NCI-H82 treated with DMSO at 0.1 percent for 48 hours (cell line): Measurements from ENCODE around the gene KCNMA1.

ENCODE experiments used
- DNase-seq: peaks from one replicate; lab custom pipeline; 2025; ENCODE audit not compliant: unreplicated experiment; lab: John Stamatoyannopoulos, UW

Gene KCNMA1

DNA sequence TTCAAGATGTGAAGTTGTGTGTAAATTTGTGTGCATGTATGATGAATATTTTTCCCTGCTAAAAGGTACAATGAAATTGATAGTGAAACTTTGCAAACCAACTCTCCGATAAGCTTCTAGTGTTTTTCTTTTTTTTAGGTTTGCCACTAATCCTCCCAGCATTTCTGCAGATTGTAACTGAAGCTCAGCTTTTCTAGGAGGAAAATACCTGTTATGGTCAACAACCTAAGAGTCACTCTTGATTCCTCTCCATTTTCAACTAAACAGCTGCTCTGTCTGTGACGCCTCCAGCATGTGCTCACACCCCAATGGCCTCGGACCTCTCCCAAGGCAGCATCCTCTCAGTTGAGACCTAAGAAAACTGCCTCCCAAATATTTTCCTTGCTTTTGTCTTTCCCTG lies 406.2 kb downstream of the KCNMA1 start:
- no peak for DNase-seq

DNA sequence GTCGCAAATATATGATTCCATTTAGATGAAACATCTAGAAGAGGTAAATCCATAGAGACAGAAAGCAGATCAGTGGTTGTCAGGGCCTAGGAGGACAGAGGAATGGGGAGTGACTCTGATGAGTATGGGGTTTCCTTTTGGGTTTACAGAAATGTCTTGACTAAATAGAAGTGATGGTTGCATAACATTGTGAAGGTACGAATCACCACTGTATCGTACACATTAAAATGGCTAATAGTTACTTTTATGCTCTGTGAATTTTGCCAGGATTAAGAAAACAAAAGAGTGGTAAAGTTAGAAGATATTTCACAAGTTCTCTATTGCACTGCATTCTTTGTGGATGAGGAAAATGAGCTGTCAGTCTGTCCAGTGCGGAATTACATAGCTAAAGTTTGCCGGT lies 407.4 kb downstream of the KCNMA1 start:
- DNase-seq, result no peak

DNA sequence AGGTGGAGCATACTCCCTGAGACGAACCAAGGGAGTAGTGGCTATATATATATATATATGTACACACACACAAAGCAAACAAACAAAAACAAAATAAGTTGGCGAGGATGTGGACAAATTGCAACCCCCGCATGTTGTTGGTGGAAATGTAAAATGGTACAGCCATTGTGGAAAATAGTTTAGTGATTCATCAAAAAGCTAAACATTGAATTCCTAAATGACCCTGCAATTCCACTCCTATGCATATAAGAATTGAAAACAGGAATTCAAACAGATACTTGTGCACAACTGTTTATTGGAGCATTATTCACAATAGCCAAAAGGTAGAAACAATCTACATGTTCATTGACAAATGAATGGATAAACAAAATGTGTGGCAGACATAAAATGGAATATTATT lies 407.9 kb downstream of the KCNMA1 start:
- DNase-seq, result no peak

DNA sequence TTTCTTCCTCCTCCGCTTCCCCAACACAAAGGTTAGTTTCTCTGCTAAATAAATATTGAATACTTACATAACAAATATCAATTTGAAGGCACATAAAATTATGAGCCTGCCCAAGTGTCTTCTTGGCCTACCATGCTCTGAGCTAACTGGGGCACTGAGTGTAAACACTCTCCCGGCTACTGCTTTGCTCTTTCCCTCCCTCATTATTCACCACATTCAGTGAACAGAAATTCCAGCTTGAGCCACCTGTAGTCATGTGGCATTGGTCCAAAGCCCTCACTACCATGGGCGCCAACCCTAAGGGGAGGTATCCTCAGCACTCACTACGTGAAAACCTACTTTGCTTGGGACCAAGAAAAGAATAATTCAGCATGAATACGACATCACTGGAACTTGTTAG lies 409.0 kb downstream of the KCNMA1 start:
- no peak for DNase-seq

DNA sequence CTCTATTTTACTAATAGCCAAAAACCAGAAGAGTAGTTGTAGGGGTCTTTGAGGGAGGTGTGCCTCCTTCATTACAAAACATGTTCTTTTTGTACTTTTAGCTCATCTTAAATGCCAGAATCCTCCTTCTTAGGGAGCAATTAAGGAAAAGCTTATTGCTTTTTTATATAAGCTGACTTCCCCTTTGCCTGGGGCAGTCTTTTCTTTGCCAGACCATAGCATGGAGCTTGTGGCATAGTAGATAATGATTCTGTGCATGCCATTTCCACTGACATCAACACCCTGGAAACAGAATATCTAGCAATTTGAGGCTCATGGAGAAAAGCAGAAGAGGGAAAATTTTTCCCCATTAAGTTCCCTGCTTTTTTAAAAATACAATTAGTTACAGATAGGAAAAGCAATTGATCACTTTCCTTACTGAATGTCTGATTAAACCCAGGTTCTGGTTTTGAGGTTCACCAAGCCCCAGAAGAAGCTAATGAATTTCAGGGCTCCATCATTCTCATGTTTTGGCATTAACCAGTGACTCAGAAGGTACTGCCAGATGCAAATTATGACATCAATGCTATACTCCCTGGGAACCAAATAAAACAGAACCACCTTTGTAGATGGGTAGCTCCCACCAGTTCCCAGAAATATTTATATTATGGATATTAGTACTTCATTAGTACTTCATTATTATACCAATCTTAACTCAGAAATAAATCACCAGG lies 410.6 kb downstream of the KCNMA1 start:
- no peak for DNase-seq

DNA sequence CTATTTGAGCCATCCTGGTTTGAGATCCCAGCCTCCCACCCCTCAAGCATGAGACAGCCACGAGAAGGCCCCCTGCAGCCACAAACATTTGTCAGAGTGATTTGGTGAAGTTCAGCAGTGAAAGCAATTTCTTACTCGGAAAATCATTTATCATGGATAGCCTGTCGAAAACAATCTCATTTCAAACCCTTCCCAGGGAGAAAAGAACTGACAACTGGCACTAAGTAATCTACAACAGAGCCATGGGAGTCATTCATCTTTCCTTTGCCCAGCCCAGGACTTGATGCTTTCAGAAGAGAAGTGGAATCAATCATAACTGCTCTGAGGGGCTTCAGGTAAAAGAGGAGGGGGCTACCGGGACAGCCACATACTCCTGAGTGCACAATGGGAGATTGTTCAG lies 411.2 kb downstream of the KCNMA1 start:
- no peak for DNase-seq

DNA sequence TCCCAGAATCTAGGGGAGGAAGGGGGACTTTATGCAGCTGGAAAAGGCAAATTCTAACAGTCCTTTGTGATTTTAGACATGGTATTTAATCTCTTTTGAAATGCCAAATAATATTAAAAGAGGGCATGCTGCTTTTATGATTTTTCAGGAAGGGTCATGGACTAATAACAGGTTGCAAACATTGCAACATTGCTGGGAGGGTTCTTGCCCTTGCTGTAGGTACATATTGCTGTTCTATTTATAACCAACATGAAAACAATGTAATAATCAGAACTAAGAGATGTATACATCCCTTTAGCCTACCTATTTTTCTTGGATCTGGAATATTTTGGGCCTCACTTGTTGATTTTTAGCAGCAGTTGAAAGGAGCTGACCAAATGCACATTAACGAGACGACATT lies 411.6 kb downstream of the KCNMA1 start:
- no peak for DNase-seq

DNA sequence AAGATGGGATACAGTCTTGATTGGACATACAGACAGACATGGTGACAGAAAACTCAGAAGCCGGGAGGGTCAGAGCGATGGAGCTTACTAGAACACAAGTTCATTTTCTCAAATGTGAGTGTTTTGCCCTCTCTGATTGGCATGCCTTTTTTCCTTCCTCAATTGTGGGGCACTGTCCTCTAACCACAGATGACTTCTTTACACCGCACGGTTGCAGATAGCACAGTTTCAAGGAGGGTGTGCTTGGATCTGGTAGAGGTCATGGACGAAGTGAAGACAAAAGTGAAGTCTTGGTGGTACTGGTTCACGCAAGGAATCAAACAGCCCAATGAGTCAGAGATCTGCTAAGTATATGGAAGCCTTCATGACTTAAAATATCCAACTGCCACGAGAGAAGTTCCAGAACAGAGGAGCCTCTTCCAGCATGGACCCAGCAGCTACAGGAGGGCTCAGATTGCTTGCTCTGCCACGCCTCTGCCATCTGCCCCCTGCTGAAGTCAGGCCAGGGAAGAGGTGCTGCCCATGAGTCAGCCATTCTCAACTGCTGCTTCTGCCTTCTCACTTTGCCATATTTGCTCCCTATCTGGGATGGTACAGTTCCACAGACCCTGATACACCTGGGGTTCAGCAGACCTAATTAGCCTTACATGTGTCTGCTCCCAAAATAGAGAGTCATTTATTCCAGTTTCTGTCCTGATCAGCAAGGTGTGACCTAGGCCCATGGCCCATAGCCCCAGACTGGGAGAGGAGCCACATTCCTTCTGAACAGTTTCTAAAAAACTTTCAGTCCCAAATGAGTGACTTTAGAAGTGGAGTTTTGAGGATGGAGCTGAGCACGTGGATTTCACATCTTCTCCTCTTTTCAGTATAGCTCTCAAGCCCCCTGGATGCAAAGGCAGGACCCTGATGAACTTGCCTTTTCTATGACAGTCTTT lies 413.8 kb downstream of the KCNMA1 start:
- no peak for DNase-seq

DNA sequence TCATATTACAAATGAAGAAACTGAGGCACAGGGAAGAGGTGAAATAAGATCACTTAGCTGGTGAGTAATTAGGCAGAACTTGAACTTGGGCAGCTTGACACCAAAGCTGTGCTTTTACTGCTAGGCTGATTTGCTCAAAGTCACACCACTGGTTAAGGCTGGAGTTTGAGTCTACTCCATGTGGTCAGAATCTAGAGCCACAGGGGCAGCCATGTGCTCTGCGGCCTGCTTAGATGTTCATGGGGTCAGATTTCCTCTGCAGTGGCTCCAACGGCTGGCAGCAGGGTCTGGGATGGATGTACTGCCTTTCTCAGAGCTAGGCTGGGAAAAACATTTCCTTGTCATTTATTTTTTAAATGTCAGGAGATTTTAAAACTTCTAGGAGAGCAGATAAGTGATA lies 417.5 kb downstream of the KCNMA1 start:
- DNase-seq, result no peak

DNA sequence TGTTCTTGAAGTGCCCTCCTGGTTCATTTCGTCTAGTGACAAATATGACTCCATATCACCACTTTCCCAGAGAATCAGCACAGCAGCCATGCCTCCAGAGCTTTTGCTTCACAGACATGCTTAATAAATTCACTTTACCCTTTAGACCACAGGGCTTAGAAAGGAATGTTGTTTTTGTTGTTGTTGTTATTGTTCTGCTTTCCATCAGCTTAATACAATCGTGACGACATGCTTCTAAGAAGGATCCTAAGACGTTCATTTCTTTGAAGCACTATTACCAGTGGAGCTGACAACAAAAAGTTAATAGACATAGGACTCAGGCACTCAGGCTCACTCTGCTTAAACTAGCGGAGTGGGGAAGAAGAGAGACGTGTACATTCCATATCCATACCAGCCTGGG lies 418.6 kb downstream of the KCNMA1 start:
- no peak for DNase-seq

DNA sequence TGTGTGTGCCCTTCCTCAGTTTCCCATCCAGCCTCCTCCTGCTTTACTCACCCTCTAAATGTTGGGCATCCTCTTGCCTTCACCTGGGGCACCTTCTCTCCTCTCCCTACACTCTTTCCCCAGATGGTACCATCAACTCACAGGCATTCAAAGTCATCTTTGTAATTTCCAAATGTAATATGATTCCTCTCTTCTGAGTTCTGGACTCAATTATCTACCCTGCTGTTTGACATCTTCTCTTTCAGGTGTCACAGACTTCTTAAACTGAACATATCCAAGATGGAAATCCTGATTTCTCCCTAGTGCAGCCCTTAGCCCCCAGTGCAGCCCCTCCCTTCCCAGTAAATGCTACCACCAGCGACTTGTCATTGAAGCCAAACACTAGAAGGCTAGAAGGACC lies 422.8 kb downstream of the KCNMA1 start:
- DNase-seq, result no peak

DNA sequence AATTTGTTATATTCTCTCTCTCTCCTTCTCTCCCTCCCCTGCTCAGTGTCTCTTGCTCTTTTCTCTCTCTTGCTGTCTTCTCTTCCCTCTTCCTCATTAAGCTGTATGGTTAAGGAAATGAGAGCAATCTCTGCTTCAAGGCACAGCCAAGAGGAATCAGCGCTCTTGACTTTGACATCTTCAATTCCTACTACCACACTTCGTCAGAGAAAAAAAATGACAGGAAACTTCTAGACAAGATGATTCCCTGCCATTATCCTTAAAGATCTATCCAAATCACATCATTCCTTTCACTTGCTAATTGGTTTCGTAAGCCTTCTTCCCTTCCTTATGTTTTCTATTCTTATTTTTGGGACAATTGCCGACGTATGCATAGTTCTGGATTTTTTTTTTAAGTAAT lies 425.0 kb downstream of the KCNMA1 start:
- DNase-seq, result no peak

DNA sequence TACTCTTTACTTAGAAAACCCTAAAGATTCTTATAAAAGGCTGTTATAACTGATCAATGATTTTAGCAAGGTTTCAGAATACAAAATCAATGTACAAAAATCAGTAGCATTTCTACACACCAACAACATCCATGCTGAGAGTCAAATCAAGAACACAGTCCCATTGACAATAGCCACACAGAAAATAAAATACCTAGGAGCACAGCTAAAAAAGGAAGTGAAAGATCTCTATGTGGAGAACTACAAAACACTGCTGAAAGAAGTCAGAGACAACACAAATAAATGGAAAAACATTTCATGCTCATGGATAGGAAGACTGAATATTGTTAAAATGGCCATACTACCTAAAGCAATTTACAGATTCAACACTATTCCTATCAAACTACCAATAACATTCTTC lies 427.0 kb downstream of the KCNMA1 start:
- no peak for DNase-seq

DNA sequence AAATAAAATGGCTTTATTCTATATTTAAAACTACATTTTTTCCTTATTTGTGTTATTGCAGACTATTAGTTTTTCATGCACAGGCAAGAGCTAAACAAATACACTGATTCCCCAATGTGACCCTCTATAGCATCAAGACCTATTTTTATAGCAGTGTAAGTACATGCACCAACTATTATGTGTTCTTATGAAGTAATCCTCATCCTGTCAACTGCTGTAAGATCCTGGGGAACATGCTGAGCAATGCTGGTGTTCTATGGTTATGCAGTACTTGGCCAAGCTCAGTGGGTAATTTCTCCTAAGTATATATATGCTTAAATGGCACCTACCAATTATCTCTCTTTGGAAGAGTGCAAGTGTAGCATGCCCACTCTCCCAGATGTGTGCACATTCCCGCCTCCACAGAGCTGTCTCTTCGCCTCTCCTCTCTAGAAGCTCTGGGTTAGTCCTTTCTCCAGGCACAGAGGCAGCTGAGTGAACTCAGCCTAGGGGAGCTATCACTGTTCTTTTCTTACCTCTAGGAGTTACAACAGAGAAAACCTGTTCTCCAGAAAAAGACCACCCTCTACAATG lies 428.8 kb downstream of the KCNMA1 start:
- DNase-seq, result no peak

DNA sequence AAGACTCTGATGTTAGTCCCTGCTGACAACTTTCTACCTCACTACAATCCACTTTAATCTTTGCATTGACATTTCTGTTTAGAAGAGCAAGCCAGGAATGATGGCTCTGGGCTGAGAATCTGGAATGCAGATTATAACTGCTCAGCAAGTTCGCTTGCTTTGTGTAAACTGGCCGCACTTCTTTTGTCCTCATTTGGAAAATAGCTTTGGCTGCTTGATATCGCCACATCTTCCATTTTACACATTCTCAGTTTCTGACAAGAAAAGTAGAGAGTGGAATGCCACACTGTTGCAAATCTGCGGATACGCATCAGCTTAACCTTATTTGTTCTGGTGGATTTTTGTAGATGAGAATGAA lies 429.8 kb downstream of the KCNMA1 start:
- no peak for DNase-seq

DNA sequence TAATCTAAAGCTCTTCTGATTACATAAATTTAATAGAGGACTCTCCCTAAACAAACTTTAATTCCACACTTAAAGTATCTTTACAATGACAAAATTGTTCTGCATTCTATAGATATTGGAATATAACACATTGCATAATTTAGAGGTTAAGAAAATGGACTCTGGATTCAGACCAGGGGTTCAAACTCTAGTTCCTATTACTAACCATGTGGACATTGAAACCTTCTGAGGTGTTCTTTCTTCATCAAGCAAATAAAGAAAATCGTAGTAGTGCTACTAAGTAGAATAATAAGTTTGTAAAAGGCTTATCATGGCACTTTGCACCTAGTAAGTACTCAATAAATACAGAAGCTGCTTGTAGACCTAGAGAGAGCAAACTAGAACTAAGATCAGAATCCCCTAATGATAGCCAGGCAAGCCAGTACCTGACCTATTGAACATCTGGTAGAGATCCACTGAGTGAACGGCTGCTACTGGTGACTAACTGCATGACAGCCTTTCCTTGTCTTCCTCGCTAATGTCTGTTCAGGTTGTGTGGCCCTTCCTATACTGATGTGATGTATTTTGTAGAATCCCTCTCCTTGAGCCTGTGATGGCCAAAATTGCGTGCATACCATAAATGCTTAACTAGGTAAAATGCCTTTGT lies 430.3 kb downstream of the KCNMA1 start:
- no peak for DNase-seq

DNA sequence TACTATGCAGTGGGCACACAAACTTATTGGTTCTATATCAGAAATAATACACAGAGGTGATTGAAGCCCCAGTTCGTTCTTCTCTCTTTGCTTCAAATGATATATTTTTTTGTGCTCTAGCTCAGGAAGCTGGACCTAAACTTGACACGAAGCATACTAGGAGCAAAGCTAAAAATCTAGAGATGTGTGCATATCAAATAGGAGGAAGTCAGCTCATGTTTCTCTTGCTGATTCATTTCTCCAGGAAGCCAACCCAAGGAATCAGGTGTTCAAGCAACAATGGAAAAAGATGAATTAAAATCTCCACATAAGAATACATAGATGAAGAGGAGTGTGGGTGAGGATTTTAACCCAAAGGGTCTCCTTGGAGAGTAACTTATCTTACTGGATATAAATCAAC lies 432.5 kb downstream of the KCNMA1 start:
- DNase-seq, result no peak

DNA sequence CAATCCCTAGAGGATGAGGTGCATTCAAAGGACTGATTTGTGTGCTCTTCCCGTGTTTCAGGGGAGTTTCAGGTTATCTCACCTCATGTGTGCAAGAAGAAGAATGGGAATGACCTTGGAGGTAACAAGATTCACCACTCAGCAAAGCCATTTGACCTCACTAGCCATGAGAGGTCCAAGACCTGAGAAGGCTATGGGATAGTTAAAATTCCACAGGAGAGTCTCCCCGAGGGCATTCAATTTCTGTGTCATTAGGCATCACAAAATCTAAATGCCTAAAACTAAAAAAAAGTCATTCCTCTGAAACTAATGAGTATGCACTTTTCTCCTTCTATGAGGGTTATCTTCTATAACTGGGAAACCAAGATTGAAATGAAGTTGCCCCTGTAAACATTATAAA lies 433.4 kb downstream of the KCNMA1 start:
- DNase-seq, result no peak

DNA sequence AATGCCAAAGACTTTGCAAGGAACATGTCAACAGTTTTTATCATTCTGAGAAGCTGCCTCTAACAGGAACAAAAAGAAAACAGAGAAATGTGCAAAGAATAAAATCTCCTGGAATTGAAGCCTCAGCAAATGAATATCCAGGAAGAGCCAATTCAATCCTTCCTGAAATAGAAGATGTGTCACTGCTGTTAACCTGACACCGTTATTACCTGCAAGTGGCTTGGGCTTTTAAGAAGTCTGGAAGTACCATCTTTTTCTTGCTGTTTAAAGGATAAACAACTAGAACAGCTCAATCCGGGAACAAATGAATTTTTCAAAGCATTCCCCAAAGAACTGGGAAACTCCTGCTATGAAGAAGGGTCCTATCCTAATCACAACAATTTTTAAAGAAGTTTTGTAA lies 434.8 kb downstream of the KCNMA1 start:
- no peak for DNase-seq

DNA sequence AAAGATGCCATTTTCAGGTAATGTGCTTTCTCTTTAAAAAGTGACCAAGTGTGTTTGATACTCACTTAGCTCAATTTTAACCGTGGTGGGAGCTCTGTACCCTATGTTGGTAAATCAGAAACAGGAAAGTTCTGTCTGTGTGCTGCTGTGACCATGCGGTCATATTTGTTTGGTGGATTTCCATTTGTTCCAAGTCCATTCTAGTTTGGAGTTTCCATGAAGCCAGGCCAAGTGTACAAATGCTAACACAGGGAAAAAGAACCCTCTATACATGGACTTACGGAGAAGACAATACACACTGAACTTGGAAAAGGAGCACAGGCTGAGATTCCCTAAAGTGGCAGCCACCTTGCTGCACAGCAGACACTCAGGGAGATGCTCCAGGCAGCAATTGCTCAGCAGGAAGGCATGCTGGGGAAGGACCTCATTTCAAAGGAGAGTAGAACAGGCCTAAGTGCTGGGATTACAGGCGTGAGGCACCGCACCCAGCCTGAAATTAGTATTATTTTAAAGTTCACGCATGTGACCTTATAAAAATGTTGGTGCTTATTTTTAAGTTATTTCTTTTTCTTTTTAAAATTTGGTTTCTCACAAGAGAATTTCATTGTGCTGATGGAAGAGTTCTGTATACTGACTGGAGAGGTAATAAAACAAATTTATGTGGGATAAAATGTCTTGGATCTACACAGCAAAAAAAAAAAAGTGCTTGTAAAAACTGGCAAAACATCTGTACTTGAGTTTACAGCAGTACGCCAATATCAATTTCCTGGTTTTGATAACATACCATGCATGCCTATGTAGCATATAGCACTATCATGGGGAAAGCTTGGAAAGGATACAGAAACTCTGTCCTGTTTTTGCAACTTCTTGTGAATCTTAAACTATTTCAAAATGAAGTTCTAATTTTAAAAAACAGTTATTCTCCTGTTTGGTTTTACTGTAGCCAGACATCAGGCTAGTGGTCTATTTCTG lies 436.2 kb downstream of the KCNMA1 start:
- no peak for DNase-seq

DNA sequence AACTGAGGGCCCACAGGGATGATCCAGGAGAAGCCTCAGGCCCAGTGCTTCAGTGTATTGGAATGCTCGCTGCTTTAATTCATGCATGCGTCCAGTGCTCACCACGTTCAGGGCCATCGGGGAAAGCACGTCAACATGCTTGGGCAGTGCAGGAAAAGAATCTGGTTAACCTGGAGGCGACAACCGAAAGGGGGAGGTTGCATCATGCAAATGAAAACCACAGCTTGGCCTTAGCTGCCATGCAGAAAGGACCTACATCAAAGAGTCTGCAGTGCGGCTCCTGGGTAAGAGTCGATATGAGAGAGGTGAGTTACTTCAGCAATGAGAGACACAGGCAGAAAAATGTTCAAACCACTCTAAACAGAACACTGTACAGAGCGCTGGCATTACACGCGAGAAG lies 440.1 kb downstream of the KCNMA1 start:
- DNase-seq, result no peak
